Measurements from ENCODE around the gene CDKN2AIPNL.

CDKN2AIPNL gene

DNA sequence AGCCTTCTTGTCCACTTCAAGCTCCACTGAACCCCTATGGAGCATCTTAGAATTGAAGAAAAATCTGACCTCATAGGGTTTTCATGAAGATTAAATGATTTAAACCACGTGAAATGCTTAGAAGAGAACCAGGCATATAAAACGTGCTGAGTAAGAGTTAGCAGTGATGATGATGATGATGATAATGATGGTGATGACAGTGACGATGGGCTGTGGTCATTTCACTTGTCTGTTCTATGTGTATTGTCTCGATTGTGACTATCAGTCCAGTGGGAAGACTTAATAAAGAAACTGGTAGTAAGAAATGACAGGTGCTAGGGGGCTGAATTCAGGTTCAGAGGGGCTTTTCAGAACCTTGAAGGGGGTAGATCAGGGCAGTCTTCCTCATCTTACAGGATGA is 45.1 kb upstream of the CDKN2AIPNL start:
- in situ Hi-C loops (cut with HindIII; ENCODE audit: low sequenced_read_pairs): no loop called here
- DNase-seq (ENCODE audit: low read depth): no peak
- no peak overlapping the region for H3K4me3 ChIP-seq (ENCODE audit: low read depth, low read length)
- TF ChIP-seq, protein P1, sequence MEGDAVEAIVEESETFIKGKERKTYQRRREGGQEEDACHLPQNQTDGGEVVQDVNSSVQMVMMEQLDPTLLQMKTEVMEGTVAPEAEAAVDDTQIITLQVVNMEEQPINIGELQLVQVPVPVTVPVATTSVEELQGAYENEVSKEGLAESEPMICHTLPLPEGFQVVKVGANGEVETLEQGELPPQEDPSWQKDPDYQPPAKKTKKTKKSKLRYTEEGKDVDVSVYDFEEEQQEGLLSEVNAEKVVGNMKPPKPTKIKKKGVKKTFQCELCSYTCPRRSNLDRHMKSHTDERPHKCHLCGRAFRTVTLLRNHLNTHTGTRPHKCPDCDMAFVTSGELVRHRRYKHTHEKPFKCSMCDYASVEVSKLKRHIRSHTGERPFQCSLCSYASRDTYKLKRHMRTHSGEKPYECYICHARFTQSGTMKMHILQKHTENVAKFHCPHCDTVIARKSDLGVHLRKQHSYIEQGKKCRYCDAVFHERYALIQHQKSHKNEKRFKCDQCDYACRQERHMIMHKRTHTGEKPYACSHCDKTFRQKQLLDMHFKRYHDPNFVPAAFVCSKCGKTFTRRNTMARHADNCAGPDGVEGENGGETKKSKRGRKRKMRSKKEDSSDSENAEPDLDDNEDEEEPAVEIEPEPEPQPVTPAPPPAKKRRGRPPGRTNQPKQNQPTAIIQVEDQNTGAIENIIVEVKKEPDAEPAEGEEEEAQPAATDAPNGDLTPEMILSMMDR (IDR thresholded peaks at IDR 0.05; ENCODE audit: low read depth, low read length, missing control alignments): no peak

DNA sequence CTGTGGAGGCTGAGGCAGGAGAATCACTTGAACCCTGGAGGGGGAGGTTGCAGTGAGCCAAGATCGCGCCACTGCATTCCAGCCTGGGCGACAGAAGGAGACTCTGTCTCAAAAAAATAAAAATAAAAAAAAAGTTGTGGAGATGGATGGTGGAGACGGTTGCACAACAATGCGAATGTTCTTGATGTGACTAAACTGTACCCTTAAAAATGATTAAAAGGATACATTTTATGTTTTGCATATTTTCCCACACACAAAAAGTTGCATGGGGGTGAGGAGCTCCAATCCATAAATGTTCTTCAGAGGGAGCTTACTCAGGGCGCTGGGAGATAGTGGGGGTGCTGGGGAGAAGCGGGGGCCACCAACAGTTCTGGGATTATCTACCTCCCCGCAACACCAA is 43.8 kb upstream of the CDKN2AIPNL start:
- TF ChIP-seq, protein P1 (IDR thresholded peaks at IDR 0.05; ENCODE audit: low read depth, low read length, missing control alignments): no peak
- H3K4me3 ChIP-seq (ENCODE audit: low read depth, low read length): no peak overlapping the region
- in situ Hi-C loops (cut with HindIII; ENCODE audit: low sequenced_read_pairs): no loop called here
- no peak for DNase-seq (ENCODE audit: low read depth)

DNA sequence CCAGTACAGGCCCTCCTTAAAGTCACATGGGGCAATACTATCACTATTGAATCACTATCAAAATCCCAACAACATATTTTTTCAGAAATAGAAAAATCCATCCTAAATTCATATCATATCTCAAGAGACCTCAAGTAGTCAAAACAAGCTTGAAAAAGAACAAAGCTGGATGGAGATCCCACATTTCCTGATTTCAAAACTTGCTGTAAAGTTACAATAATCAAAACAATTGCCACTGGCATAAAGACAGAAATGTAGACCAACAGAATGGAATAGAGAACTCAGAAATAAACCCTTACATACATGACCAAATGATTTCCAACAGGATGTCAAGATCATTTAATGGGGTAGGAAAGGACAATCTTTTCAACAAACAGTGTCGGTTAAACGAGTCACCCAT is 41.3 kb upstream of the CDKN2AIPNL start:
- in situ Hi-C loops (cut with HindIII; ENCODE audit: low sequenced_read_pairs): no loop called here
- H3K4me3 ChIP-seq (ENCODE audit: low read depth, low read length): no peak overlapping the region
- DNase-seq (ENCODE audit: low read depth): no peak
- TF ChIP-seq, protein P1 (IDR thresholded peaks at IDR 0.05; ENCODE audit: low read depth, low read length, missing control alignments): no peak

DNA sequence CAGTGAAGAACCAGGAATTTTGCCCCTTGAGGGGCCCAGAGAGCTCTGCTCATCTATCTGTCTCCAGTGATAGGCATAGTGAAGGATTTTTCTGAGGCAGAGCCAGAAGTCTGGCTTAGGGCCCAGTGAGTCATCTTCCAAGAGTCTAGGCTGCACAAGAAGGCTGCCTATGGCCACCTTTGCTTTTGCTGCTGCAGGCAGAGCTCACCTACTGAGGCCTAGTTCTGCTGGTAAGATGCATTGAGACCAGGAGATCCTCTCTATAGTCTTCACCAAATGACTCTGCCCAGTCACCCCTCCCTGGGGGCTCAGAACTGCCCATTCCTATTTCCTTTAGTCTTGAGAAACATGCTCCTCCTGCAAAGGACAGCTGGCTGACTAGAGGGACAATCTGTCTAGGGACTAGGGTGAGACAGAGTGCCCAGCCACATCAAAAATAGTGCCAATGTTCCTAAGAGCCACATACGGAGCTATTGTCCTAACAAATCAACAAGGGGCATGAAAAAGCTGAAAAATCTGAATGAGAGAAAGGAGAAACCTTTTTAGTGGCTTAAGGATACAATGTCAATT is 40.3 kb upstream of the CDKN2AIPNL start:
- in situ Hi-C loops (cut with HindIII; ENCODE audit: low sequenced_read_pairs): no loop called here
- TF ChIP-seq, protein P1 (IDR thresholded peaks at IDR 0.05; ENCODE audit: low read depth, low read length, missing control alignments): no peak

DNA sequence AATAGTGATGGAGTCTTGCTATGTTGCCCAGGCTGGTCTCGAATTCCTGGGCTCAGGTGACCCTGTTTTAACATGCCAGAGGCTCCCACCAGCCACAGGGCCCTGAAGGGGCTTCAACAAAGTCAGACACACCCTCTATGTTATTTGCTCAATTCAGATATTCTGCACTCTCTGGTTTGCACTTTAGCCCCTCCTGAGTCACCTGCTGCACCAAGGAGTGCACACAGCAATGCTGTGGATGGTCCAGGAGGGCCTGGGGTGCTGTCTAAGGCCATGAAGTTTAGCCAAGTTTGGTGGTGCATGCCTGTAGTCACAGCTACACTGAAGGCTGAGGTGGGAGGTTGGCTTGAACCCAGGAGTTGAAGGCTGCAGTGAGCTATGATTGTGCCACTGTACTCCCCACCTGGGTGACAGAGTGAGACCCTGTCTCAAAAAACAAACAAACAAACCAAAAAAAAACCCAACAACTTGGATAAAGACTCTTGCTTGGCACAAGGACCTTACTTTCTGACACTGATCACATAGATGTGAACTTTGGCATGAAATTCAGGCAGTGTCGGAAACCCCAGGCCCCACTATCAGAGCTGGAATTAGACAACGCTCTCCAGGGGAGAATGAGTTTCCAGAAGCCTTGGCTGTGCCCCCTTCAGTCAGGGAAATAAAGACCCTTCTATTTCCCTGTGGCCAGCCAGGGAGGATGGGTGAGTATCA is 39.7 kb upstream of the CDKN2AIPNL start:
- DNase-seq (ENCODE audit: low read depth): no peak
- TF ChIP-seq, protein P1 (IDR thresholded peaks at IDR 0.05; ENCODE audit: low read depth, low read length, missing control alignments): no peak
- in situ Hi-C loops (cut with HindIII; ENCODE audit: low sequenced_read_pairs): no loop called here
- no peak overlapping the region for H3K4me3 ChIP-seq (ENCODE audit: low read depth, low read length)

More for the DNA sequence above, 40.3 kb upstream of the CDKN2AIPNL start:
- no peak overlapping the region for H3K4me3 ChIP-seq (ENCODE audit: low read depth, low read length)
- peak; percentile 66 for DNase-seq (ENCODE audit: low read depth)

DNA sequence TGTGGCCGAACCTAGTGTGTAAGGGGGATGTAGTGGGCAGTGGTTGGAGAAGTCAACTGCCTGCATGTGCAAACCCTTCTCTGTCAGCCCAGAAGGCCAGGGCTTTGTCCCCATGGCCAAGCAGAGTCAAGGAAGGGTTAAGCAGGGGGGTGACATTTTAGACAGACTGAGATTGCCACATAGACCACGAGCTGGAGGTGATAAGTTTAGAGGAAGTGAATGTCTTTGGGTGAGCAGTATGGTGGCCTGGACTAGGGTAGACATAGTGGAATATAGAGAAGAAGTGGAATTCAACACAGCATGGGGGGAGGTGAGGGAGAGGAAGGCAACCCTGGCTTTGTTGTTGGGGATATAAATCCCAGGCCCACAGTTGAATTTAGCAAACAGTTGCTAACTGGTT is 38.7 kb upstream of the CDKN2AIPNL start:
- TF ChIP-seq, protein P1 (IDR thresholded peaks at IDR 0.05; ENCODE audit: low read depth, low read length, missing control alignments): no peak
- in situ Hi-C loops (cut with HindIII; ENCODE audit: low sequenced_read_pairs): no loop called here
- H3K4me3 ChIP-seq (ENCODE audit: low read depth, low read length): no peak overlapping the region
- DNase-seq (ENCODE audit: low read depth): no peak
